Mesodermal cell (in vitro differentiated cells): ENCODE data around the gene LSMEM2.

Experiments used
- H3K27ac ChIP-seq: 2 replicates; pipeline ENCODE4 v1.7.0; 2013; ENCODE audit warnings: mild to moderate bottlenecking, low read depth, low read length, moderate library complexity; ENCODE audit not compliant: severe bottlenecking
- H3K36me3 ChIP-seq: 2 replicates; pipeline ENCODE4 v1.7.1; 2013; ENCODE audit warnings: mild to moderate bottlenecking, low read length, moderate library complexity; ENCODE audit not compliant: control insufficient read depth, insufficient read depth
- H3K4me1 ChIP-seq: one replicate; pipeline ENCODE4 v1.7.1; 2013; ENCODE audit warnings: mild to moderate bottlenecking, low read length; ENCODE audit not compliant: insufficient read depth, control insufficient read depth, poor library complexity, severe bottlenecking
- H3K4me3 ChIP-seq: 2 replicates; pipeline ENCODE4 v1.7.0; 2013; ENCODE audit warnings: low read length, control low read depth, mild to moderate bottlenecking; ENCODE audit not compliant: insufficient read depth, poor library complexity, severe bottlenecking; ENCODE audit errors: extremely low read depth
- H3K9me3 ChIP-seq: 2 replicates; pipeline ENCODE4 v1.7.1; 2013; ENCODE audit warnings: mild to moderate bottlenecking, low read length, moderate library complexity; ENCODE audit not compliant: control insufficient read depth
- WGBS, 2 experiments: methylation state at CpG; one replicate each; pipeline ENCODE4 v1.1.5; 2013; ENCODE audit warnings: missing lambda C conversion rate in 2 of 2; ENCODE audit not compliant: insufficient coverage in 2 of 2; 5-methylcytosine and 5-hydroxymethylcytosine counted together

LSMEM2 gene

GRCh38 chr3:50245831-50246516 is 32.9 kb upstream of the LSMEM2 start:
- Histone ChIP-seq H3K9me3 (no peaks in the 10 kb centered on the region), H3K4me3 (no peak overlapping the region), H3K27ac (peak overlapping the region; percentile 92), H3K36me3 (peaks cover 68% of the 10 kb centered on the region), H3K4me1 (peaks cover 72% of the 10 kb centered on the region)
- 5 to 8% methylated on average over 15 to 17 of the region's 25 CpGs for WGBS, 2 experiments

- H3K36me3 ChIP-seq, result peaks cover 70% of the 10 kb centered on the region
- no peak overlapping the region for H3K4me3 ChIP-seq
These were observed 32.4 kb upstream of the LSMEM2 start for GRCh38 chr3:50246517-50246954.

GRCh38 chr3:50248387-50248786 is 30.5 kb upstream of the LSMEM2 start:
- peak overlapping the region; percentile 66 for H3K27ac ChIP-seq
- H3K4me1 ChIP-seq, result peaks cover 69% of the 10 kb centered on the region
- 59 to 69% methylated on average over 3 of the region's 3 CpGs for WGBS, 2 experiments
- H3K4me3 ChIP-seq, result no peak overlapping the region
- H3K9me3 ChIP-seq, result no peaks in the 10 kb centered on the region
- peaks cover 74% of the 10 kb centered on the region for H3K36me3 ChIP-seq

More at GRCh38 chr3:50246517-50246954, 32.4 kb upstream of the LSMEM2 start:
- 29 to 52% methylated on average over 4 to 8 of the region's 10 CpGs for WGBS, 2 experiments
- Histone ChIP-seq H3K9me3 (no peaks in the 10 kb centered on the region), H3K4me1 (peaks cover 70% of the 10 kb centered on the region), H3K27ac (peak overlapping the region; percentile 92)

- WGBS, 2 experiments, result 94 to 100% methylated on average over 4 to 5 of the region's 5 CpGs
- Histone ChIP-seq H3K4me1 (peaks cover 74% of the 10 kb centered on the region), H3K36me3 (peaks cover 72% of the 10 kb centered on the region), H3K9me3 (no peaks in the 10 kb centered on the region), H3K27ac (no peak overlapping the region), H3K4me3 (no peak overlapping the region)
These were observed 29.4 kb upstream of the LSMEM2 start for GRCh38 chr3:50249457-50249856.

GRCh38 chr3:50250514-50250913 is 28.4 kb upstream of the LSMEM2 start:
- Histone ChIP-seq H3K36me3 (peaks cover 76% of the 10 kb centered on the region), H3K27ac (no peak overlapping the region), H3K4me1 (peaks cover 78% of the 10 kb centered on the region), H3K9me3 (no peaks in the 10 kb centered on the region), H3K4me3 (no peak overlapping the region)
- 100% methylated on average over 2 to 3 of the region's 4 CpGs for WGBS, 2 experiments

DNA sequence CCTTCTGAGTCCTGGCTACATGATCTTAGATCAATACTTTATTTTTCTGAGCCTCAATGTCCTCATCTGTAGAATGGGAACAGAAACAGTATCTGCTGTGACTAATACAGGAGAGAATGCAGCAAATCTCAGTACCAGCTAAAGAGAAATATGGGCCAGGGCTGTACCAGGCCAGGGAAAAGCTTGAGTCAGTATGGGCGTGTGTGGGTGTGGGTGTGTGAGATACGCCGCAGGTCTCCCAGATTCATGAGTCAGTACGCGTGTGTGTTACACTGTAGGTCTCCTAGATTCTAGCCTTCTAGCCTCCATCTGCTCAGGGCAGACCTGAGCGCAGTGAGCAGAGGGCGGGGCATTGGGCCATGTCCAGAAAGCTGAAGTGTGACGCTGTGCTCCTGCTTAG is 27.7 kb upstream of the LSMEM2 start:
- peaks cover 73% of the 10 kb centered on the region for H3K4me1 ChIP-seq
- H3K27ac ChIP-seq, result no peak overlapping the region
- no peak overlapping the region for H3K4me3 ChIP-seq
- no peaks in the 10 kb centered on the region for H3K9me3 ChIP-seq
- WGBS, 2 experiments, result 91 to 96% methylated on average over 6 to 7 of the region's 8 CpGs
- peaks cover 78% of the 10 kb centered on the region for H3K36me3 ChIP-seq

DNA sequence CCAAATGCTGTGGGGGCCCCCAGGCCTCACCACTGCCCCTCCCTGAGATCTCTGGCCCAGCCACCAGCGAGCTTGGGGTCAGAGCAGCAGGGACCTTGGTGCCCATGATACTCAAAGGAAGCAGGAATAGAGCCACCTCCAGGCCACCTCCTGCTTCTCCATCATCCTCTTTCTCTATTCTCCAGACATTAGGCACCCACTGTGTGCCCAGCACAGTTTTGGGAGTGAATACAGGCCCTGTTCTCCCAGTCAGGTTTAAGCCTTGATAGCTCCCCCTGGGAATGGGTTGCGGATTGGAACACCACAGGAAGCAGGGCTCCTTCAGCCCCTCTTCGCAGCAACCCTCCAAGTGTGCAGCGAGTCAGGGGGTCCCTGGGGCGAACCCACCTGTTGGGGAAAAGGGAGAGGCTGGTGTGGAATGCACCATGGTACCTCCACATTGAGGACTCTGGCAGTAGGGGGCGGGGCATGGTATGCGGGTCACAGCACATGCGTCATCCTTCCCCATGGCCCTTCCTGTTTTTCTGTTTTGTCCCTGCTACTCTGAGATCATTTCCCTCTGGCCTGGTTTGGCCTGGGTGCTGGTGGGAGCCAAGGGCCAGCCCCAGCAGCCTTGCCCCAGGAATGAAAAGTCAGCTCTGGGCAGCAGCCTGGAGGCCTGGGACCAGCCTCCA is 24.2 kb upstream of the LSMEM2 start:
- peaks cover 89% of the 10 kb centered on the region for H3K36me3 ChIP-seq
- 93 to 96% methylated on average over 8 of the region's 8 CpGs for WGBS, 2 experiments
- no peak overlapping the region for H3K4me3 ChIP-seq
- peak overlapping the region; percentile 69 for H3K27ac ChIP-seq
- H3K9me3 ChIP-seq, result no peaks in the 10 kb centered on the region
- H3K4me1 ChIP-seq, result peaks cover 65% of the 10 kb centered on the region

DNA sequence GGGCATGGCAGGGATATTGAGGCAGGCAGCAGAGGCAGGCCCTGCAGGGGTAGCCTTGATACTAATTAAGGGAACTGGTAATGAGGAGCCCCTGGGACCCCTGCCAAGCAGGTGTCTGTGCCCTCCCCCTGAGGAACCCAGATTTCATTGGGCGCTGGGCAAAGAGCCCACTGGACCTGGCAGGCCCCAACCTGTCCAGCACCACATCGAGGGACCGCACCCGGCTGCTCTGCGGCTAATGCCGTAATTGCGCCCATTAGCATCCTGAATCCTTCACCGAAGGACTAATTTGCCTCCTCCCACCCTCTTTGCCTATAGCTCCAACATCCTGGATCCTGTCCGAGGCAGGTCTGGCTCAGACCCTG is 23.7 kb upstream of the LSMEM2 start:
- H3K4me3 ChIP-seq, result no peak overlapping the region
- H3K36me3 ChIP-seq, result peaks cover 83% of the 10 kb centered on the region
- WGBS, 2 experiments, result 95 to 99% methylated on average over 9 of the region's 9 CpGs
- H3K27ac ChIP-seq, result peak overlapping the region; percentile 69
- peaks cover 68% of the 10 kb centered on the region for H3K4me1 ChIP-seq
- H3K9me3 ChIP-seq, result no peaks in the 10 kb centered on the region

DNA sequence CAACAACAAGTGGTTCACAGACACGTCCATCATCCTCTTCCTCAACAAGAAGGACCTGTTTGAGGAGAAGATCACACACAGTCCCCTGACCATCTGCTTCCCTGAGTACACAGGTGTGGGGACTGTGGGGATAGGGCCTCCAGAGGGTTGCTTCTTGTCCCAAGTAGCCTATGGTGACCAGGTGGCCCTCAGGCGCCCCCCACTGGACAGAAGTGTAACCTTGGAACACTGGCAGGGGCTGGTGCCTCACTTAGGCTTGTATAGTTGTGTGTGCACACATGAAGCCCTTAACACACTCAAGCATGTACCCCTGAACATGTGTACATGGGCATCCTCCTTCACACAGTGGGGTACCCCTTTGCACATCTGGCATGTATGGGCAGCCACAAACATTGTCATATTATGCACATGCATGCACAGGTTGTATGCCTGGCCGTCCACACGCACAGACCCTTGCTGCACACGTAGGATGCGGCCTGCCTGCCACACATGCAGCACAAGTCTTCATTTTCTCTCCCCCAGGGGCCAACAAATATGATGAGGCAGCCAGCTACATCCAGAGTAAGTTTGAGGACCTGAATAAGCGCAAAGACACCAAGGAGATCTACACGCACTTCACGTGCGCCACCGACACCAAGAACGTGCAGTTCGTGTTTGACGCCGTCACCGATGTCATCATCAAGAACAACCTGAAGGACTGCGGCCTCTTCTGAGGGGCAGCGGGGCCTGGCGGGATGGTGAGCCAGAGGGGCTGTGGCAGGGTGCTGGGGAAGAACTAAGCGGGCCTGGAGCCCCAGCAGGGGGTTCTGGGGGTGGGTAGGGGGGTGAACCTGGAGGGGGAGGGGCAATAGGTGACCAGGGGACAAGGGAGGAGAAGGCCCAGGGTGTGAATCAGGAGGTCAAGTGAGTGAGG is 21.7 kb upstream of the LSMEM2 start:
- H3K4me1 ChIP-seq, result peaks cover 71% of the 10 kb centered on the region
- H3K4me3 ChIP-seq, result no peak overlapping the region
- H3K27ac ChIP-seq, result peak overlapping the region; percentile 81
- peaks cover 64% of the 10 kb centered on the region for H3K36me3 ChIP-seq
- no peaks in the 10 kb centered on the region for H3K9me3 ChIP-seq
- 90 to 92% methylated on average over 16 to 19 of the region's 20 CpGs for whole genome bisulfite sequencing, 2 experiments

DNA sequence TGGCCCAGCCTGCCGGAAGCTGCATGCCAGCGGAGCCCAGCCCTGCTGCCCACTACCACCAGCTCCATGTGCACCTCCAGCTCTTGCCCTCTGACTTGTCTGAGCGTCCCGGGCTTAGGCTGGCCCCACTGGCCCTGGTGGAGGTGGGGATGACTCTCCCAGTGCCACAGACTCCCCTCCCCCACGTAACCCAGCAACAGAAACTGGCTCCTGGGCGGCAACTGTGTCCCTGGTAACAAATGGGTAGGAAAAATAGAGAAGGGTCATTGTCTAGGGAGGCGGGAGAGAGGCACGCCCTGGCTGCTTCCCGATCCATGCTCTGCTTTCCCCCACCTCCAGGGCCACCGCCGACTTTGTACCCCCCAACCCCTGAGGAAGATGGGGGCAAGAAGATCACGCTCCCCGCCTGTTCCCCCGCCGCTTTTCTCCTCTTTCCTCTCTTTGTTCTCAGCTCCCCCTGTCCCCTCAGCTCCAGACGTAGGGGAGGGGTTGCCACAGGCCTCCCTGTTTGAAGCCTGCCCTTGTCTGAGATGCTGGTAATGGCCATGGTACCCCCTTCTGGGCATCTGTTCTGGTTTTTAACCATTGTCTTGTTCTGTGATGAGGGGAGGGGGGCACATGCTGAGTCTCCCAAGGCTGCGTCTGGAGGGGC is 20.7 kb upstream of the LSMEM2 start:
- Histone ChIP-seq H3K4me3 (no peak overlapping the region), H3K27ac (peak overlapping the region; percentile 81), H3K9me3 (no peaks in the 10 kb centered on the region), H3K36me3 (peaks cover 58% of the 10 kb centered on the region), H3K4me1 (peaks cover 71% of the 10 kb centered on the region)
- WGBS, 2 experiments, result 67 to 75% methylated on average over 5 to 7 of the region's 17 CpGs
